GM12892 (cell line): ENCODE measurements around the gene PNMA5.

Experiments used
- POLR2A ChIP-seq: IDR thresholded peaks from 2 replicates; pipeline ENCODE4 v1.6.1; 2011; ENCODE audit warnings: low read depth, low read length, control low read depth
- POLR2AphosphoS5 ChIP-seq: IDR thresholded peaks from 2 replicates; pipeline ENCODE4 v1.6.1; 2011; ENCODE audit warnings: low read depth, low read length, control low read depth
- TAF1 ChIP-seq: IDR thresholded peaks from 2 replicates; pipeline ENCODE4 v1.6.1; 2011; ENCODE audit warnings: low read depth, mild to moderate bottlenecking, control low read depth, low read length, borderline replicate concordance

DNA sequence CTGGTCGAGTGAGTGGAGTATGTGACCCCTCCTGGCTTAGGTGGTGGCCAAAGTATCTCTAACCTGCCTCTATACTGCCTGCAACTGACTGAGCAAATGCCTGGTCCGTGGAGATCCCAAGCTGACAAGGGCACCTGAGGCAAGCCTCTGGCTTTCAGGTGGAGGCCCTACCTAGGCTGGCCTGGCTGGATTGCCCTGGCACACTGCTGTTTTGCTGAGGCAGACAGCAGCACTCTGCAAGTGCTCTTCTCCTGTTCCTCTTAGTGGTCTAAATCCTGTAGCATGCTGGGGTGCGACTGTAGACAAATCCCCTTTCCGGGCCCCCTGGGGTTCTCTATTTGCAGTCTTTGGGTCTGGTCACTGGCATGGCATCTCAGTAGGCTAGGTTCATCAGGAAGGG is 44.8 kb downstream of the PNMA5 start:
- TF ChIP-seq POLR2A (no peak), POLR2AphosphoS5 (no peak), TAF1 (no peak)
